ENCODE measurements around the gene ANO7.

DNA sequence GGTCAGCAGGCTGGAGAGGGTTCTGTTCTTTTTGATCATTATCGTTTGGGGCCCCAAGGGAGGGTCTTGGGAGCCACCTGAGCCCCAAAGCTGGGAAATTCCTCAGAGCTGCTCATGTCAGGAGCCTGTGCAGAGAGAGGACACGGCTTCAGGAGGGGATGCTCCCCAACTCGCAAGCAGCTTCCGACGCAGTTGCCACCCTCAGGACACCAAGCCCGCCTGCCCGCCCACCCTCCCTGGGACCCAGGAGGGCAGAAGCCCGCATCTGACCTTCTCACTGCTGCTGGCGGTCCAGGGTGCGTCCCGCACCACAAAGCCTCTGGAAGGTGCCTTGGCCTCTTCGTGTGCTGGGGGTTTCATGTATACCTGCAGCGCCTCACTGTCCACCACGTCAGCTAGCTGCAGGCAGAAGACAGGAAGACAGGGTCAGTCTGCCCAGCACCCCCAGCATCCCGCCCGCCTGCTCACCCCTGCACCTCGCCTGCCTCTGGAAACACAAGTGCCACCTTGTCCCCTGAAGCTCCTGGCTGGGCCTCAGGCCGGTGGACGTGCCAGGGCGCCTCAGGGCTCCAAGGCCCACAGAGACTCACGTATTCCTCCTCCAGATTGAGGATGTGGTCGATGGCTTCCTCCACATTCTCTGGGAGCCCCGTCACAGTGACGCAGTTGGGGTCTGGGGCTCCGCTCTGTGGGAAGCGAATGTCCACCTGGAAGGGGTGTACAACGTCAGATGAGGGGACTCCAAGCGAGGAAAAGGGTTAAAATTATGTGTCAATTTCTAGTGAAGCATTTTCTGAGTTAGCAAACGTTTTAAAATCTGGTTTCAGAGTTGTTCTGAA lies 41.3 kb downstream of the ANO7 start:
- no peak for TF ChIP-seq EZH2 (IDR thresholded peaks at IDR 0.05)
- no peak for TF ChIP-seq POLR2AphosphoS5 (IDR thresholded peaks at IDR 0.05; ENCODE audit: borderline replicate concordance, low read depth, low read length)
- no peak for TF ChIP-seq FOXP2 (optimal IDR thresholded peaks at IDR 0.05; ENCODE audit: control extremely low read depth, extremely low read length, insufficient read depth)

Measured in SK-N-MC (cell line).